Thyroid gland (tissue), 4 donors: ENCODE results near the gene TMEM273. TPM values are rescaled to one million over a fixed set of nuclear protein-coding genes. Genes with fewer than 3 reads are reported as not detected.

Experiments used
- DNase-seq, 2 donors: peaks; one replicate each; pipeline ENCODE4 v3.0.0-alpha.2; 2019
- H3K27ac ChIP-seq, 3 donors: fragments of 200-600 bp; sonication (generic); 1 replicate in 2 of 3; 2 replicates in 1 of 3; pipeline ENCODE4 v1.5.1; 2016 to 2019; ENCODE audit warnings: mild to moderate bottlenecking in 1 of 3, moderate library complexity in 1 of 3
- H3K27me3 ChIP-seq: fragments of 200-600 bp; sonication (generic); one replicate; pipeline ENCODE4 v1.5.1; 2019
- H3K36me3 ChIP-seq, 2 donors: fragments of 200-600 bp; sonication (generic); one replicate each; pipeline ENCODE4 v1.5.1; 2016 to 2019
- H3K4me1 ChIP-seq, 2 donors: fragments of 200-600 bp; sonication (generic); one replicate each; pipeline ENCODE4 v1.5.1; 2017 to 2019
- H3K4me3 ChIP-seq, 3 donors: fragments of 200-600 bp; sonication (generic); replicated peaks in 1 of 3; 1 replicate in 2 of 3; 2 replicates in 1 of 3; pipeline ENCODE4 v1.5.1; 2016; ENCODE audit warnings: mild to moderate bottlenecking in 1 of 3
- H3K9me3 ChIP-seq: fragments of 200-600 bp; sonication (generic); one replicate; pipeline ENCODE4 v1.5.1; 2017
- CTCF ChIP-seq, 6 experiments: fragments of 200-600 bp in 3 of 6; fragments of 450-650 bp in 3 of 6; sonication (generic) in 3 of 6; IDR thresholded peaks; one replicate each; pipeline ENCODE4 v1.5.1; 2016 to 2019; ENCODE audit warnings: antibody characterized with exemption in 6 of 6, mild to moderate bottlenecking in 2 of 6, inconsistent platforms in 1 of 6, moderate library complexity in 1 of 6
- POLR2A ChIP-seq, 2 donors: fragments of 450-650 bp; IDR thresholded peaks; one replicate each; pipeline ENCODE4 v1.6.1; 2017; ENCODE audit warnings: antibody characterized with exemption in 2 of 2, mild to moderate bottlenecking in 2 of 2, moderate library complexity in 1 of 2
- WGBS, 2 donors: methylation state at CpG; one replicate each; pipeline ENCODE4 v1.1.5; 2017; 5-methylcytosine and 5-hydroxymethylcytosine counted together
- intact Hi-C: fragments of 100-400 bp; cut with DNase I; formaldehyde crosslinking; loops from one replicate; pipeline ENCODE4 v1.15.1; 2023
- total RNA-seq, 4 donors: library from RNA; depleted of rRNA; stranded (reverse); fragments of >200 nt; gene quantifications; one replicate each; pipeline ENCODE4 v1.2.3, GENCODE V29; 2016

TMEM273 gene
- total RNA-seq, 4 donors from 2014 or later, result 4.2 to 15.0 (median 13.2) TPM

GRCh38 chr10:49207936-49208487 lies 19.8 kb upstream of the TMEM273 start:
- Histone ChIP-seq H3K27me3 (no peaks in the 10 kb centered on the region), H3K27ac (no peak overlapping the region), H3K36me3 (no peaks in the 10 kb centered on the region), H3K4me1 (no peaks in the 10 kb centered on the region), H3K9me3 (no peaks in the 10 kb centered on the region), H3K4me3 (no peak overlapping the region)
- intact Hi-C loops, result no loop called here
- 66 to 67% methylated on average over 9 of the region's 9 CpGs for WGBS, 2 donors
- DNase-seq, result no peak
- TF ChIP-seq POLR2A (IDR thresholded peaks at IDR 0.05) (no peak), CTCF (IDR thresholded peaks at IDR 0.05) (no peak)

- intact Hi-C loops, result no loop called here
- WGBS, 2 donors, result 86 to 89% methylated on average over 3 of the region's 3 CpGs
- H3K36me3 ChIP-seq, result no peaks in the 10 kb centered on the region
These were observed 18.9 kb upstream of the TMEM273 start for GRCh38 chr10:49207113-49207512.

GRCh38 chr10:49205206-49205605 lies 17.0 kb upstream of the TMEM273 start:
- no peaks in the 10 kb centered on the region for H3K36me3 ChIP-seq
- H3K4me1 ChIP-seq, result no peaks in the 10 kb centered on the region
- WGBS, 2 donors, result 86% methylated on average over 3 of the region's 3 CpGs
- no peak overlapping the region for H3K4me3 ChIP-seq
- DNase-seq, result no peak
- no peak overlapping the region for H3K27ac ChIP-seq
- intact Hi-C loops, result no loop called here
- no peaks in the 10 kb centered on the region for H3K27me3 ChIP-seq
- no peaks in the 10 kb centered on the region for H3K9me3 ChIP-seq
- TF ChIP-seq POLR2A (IDR thresholded peaks at IDR 0.05), result no peak
- TF ChIP-seq CTCF (IDR thresholded peaks at IDR 0.05), result no peak

More at GRCh38 chr10:49207113-49207512, 18.9 kb upstream of the TMEM273 start:
- H3K27ac ChIP-seq, result no peak overlapping the region
- TF ChIP-seq CTCF (IDR thresholded peaks at IDR 0.05), result no peak
- no peak for TF ChIP-seq POLR2A (IDR thresholded peaks at IDR 0.05)
- H3K27me3 ChIP-seq, result no peaks in the 10 kb centered on the region
- no peak for DNase-seq
- H3K9me3 ChIP-seq, result no peaks in the 10 kb centered on the region
- no peaks in the 10 kb centered on the region for H3K4me1 ChIP-seq
- no peak overlapping the region for H3K4me3 ChIP-seq

- no peaks in the 10 kb centered on the region for H3K36me3 ChIP-seq
- no peak for DNase-seq
- intact Hi-C loops, result no loop called here
- H3K27ac ChIP-seq, result no peak overlapping the region
- TF ChIP-seq POLR2A (IDR thresholded peaks at IDR 0.05), result no peak
- no peak for TF ChIP-seq CTCF (IDR thresholded peaks at IDR 0.05)
- WGBS, 2 donors, result 79 to 94% methylated on average over 1 of the region's 1 CpG
- no peaks in the 10 kb centered on the region for H3K4me1 ChIP-seq
- no peaks in the 10 kb centered on the region for H3K9me3 ChIP-seq
- no peak overlapping the region for H3K4me3 ChIP-seq
- H3K27me3 ChIP-seq, result no peaks in the 10 kb centered on the region
These were observed 15.9 kb upstream of the TMEM273 start for GRCh38 chr10:49204119-49204518.

- no peaks in the 10 kb centered on the region for H3K4me1 ChIP-seq
- H3K36me3 ChIP-seq, result no peaks in the 10 kb centered on the region
- H3K27ac ChIP-seq, result no peak overlapping the region
- H3K9me3 ChIP-seq, result no peaks in the 10 kb centered on the region
- intact Hi-C loops, result no loop called here
- 96 to 98% methylated on average over 1 of the region's 1 CpG for WGBS, 2 donors
- H3K4me3 ChIP-seq, result no peak overlapping the region
- no peaks in the 10 kb centered on the region for H3K27me3 ChIP-seq
- TF ChIP-seq CTCF (IDR thresholded peaks at IDR 0.05) (no peak), POLR2A (IDR thresholded peaks at IDR 0.05) (no peak)
- no peak for DNase-seq
These were observed 14.1 kb upstream of the TMEM273 start for GRCh38 chr10:49202266-49202665.
